DMS 273 treated with DMSO at 0.1 percent for 48 hours (cell line): ENCODE data around the gene FMNL2.
"Not testable (repeated sequence)": the region's sequence is repeated elsewhere in the genome, so short reads cannot be mapped to it uniquely, and the experiment has no call there.

Experiments
- DNase-seq: peaks from one replicate; lab custom pipeline; 2025; lab: John Stamatoyannopoulos, UW

FMNL2 gene

DNA sequence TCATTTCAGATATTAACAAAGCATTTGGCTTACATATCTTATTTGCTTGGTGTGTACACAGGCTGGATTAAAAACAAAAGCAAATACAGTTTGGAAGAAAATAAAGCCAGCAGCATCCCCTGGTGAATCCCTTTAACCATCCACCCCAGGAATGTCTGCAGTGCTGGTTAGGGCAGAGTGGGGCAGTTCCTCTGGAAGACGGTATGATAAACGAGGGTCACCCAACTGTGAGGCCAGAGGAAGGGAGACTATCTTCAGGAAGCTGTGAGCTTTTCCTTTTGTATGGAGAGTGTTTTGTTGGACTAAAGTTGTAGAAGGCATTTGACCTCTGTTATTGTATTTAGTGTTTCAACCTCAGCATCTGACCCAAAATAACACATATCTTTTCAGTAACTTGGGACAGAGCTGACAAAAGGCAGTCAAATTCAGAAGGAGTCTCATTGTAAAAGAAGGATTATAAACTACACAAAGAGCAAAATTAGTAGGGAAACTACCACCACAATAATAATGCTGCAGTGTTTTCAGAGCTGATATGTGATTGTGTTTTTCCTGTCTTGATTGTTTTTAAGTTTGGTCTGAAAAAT lies 159.1 kb downstream of the FMNL2 start:
- DNase-seq, result no peak

DNA sequence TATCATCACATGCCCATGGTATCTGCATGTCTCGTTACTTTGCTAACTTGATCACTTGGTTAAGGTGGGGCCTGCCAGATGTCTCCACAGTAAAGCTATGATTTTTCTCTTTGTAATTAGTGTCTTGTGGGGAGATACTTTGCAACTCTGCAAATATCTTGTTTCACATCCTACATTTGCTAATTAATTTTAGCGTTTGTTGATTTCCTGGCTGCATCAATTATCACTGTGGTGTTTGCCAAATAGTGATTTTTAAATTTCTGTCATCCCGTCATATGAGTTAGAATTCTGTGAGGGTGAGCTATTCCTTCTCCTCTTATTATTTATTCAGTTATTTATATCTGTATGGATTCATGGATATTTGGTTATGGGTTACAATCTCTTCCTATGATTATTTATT lies 161.4 kb downstream of the FMNL2 start:
- DNase-seq, result no peak

DNA sequence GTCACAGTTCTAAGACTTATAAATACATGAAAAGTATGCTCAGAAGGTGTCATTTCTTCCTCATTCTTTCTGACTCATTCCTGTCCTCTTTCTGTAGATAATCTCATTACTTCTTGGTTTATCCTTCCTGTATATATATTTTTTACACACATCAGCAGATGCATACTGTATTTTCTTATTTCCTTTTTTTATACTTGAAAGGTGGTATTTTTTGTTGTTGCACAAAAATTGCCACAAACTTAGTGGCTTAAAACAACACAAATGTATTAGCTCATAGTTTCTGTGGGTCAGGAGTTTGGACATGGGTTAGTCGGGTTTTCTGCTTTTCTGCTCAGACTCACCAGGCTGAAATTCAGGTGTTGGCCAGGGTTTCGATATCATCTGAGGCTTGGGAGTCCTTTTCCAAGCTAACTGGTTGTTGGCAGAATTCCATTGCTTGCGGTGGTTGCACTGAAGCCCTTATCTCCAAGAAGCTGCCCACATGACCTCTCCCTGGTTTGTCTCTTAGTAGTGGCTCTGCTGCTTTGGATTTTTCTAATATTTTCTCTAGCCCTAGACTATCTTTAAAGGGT lies 162.6 kb downstream of the FMNL2 start:
- no peak for DNase-seq

DNA sequence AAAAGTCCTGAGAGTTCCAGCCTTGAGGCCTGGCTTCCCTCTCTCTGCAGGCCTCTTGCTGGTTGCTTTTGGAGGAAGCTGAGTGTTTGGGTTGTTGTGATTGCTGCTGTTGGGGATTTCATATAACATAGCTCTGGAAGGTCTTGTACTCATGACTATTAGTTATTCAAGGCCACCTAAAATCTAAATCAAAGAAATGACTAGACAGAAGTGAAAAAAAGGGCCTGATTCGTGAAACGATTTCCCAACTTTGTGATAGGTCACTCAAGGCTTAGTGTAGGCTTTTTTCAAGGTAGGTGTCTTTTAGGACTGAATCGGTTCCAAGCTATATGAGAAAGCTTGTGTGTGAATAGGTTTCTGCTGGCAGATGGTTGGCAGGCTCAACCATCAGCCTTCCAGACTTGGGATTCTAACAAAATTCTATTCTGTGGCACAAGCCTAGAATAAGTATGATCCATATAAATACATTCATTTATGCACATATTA lies 164.4 kb downstream of the FMNL2 start:
- DNase-seq, result no peak

DNA sequence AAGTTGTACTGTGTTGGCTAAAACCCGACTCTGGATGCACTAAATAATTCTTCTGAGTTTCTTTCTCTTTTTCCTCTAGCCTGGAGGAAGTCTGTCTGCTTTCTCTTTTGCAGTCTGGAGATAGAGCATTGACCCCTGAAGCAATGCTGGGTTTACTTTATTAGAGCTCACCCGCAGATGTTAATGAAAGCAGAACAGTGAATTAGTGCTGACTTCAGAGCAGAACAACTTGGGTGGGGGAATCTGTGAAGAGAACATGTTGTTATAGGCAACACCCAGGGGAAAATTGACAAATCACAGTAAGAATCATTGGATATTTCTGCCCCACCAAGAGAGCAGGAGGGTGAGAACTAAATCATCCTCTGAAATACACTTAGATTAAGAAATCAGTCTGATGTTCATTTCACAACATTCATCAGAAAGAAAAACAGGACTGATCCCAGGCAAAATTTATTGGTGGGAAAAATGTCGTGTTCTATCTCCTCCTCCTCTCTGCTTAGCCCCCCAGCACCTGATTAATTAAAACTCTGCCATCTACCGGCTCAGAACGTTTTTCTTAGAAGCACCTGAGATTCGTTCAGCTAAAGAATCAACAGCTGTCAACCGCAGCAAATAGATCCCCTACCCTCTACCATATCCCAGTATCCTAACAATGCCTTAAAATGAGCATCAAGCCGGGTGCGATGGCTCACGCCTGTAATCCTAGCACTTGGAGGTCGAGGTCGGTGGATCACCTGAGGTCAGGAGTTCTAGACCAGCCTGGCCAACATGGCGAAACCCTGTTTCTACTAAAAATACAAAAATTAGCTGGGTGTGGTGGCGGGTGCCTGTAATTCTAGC lies 165.1 kb downstream of the FMNL2 start:
- DNase-seq, result no peak

DNA sequence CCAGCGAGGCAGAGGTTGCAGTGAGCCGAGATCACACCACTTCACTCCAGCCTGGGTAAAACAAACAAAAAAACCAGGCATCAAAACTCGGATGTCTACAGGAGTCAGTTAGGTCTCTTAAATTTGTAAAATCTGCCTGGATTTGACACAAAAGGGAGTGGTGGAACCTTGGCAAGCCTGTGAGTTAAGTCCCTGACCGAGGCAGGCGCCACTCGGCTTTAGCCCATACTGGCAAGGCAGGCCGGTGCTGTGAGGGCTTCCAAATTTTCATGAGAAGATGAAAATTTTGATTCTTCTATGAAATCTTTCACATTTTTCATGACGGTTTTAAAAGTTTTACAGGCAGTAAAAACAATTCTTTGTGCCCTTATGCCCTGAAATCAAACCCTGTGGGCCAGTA lies 165.8 kb downstream of the FMNL2 start:
- no peak for DNase-seq

DNA sequence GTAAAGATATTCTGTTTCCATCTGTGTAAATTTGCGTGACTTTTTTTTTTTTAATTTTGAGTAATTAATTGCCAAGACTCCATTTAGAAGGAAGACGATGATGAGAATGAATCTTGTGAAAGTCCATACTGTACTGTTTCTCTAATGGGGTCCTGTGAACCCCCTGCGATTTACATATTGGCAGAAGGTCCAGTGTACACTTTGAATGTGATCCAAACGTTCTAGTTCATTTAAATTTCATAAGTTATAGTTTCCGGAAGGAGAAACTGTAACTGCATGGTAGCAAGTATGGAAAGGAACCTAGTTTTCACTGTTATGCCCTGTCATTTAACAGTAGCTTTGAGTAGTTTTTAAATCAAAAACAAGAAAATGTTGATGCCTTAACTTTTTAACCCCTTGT lies 166.7 kb downstream of the FMNL2 start:
- no peak for DNase-seq

DNA sequence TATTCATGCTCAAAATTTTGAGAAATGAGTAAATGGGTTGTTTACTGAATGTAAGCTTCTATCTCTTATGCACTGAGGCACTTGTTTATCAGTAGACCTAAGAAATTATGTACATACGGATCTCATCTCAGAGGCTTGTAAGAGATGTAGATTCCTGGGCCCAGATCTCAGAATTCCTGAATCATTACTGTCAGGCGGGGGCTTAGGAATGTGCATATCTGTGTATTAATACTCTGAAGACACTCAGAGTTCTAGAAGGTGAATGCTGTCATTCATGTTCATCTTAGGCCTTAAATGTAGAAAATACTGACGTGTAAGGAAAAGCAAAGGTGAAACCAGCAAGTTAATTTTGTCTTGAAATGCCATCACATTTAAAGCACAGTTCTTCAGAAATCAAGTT lies 169.6 kb downstream of the FMNL2 start:
- no peak for DNase-seq

DNA sequence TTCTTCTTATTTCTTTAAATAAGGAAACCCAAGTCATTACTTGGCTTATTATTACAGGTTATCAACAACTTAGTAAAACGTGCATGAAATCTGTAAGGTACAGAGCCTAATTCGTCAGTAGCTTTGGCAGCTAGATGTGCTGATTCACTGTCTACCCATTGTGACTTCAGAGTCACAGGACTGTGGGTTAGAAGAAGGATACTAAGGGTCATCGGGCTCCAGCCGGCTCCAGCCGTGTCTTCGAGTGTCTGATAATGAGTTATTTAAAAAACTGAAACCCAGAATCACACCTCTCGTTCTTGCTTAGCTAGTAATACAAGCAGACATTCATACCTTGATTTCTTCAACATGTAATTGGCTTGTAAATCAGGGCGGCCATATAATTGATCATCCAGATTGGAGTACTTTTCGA lies 170.5 kb downstream of the FMNL2 start:
- DNase-seq, result no peak

DNA sequence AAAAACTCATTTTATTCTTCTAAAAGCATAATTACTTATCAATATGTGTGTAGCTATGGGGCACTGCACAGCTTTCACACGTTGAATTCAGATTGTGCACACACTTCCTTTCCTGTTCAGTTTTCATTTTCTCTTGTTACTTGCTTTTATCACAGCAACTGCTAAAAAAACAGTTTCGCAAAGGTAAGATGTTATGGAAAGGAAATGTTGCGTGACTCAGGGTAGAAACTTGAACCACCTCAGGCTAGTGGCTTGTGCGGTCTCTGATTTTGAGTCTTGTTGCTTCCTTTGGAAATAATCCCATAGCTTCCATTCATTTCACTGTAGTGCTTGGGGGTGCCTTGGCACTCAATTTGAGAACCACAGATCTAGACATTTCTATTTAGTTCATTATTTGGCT lies 171.9 kb downstream of the FMNL2 start:
- DNase-seq, result no peak

DNA sequence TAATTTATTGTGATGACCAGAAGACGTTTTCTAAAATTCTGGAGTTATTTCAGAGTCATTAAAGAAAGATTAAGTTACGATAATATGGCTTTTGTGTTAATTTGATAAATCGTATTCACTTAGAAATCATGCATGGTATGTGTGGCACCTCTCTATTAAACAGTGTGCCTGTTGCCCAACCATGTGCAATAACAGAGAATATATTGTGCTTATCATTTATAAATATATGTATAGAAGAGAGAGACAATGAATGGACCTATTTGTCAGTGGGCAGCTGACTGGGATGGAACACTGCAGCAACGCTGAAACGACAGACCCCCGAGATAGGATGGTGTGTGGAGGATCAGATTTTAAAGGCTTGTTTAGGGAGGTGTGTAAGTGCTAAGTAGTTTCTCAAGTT lies 172.9 kb downstream of the FMNL2 start:
- DNase-seq, result no peak

DNA sequence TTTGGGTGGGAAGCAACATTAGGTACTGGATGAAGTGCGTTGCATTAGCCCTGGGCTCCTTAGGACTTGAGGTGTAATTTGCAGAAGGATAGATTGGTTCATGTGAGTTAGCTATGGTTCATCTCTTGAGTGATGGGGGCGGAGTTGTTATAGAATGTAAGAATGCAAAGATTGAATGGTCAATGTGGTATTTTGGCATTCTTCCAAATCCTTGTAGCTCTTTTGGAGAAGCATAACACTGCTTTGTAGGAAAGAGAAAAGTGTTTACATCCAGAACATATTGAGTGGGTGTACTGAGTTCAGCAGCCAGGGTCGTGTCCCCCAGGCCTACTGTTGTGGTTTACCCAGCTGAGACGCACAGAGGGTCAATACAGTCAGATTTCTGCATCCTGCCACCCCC lies 173.5 kb downstream of the FMNL2 start:
- DNase-seq, result no peak

DNA sequence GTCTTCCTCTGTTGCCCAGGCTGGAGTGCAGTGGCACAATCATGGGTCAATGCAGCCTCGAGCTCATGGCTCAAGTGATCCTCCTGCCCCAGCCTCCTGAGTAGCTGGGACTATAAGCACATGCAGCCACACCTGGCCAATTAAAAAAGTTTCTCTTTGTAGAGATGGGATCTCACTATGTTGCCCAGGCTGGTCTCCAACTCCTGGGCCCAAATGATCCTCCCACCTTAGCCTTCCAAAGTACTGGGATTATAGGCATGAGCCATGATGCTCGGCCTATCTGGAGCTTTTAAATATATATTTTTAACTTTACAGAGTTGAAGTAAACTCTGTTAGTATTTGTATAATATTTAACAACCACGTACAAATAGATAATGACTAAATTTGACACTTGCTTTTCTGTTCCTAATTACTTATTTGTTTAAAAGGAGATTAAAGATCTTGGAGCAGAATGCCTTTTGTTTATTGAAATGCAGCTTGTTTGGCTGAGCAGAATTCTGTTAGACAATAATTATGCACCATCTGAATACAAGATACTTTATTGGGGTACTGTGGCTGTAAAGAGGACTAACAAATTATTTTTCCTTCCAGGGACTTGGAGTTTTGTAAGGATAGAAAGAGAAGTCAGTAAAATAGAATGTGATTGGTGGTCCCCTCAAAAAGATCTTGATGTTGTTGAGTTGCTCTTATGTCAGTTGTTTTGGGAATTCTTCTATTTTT lies 175.0 kb downstream of the FMNL2 start:
- no peak for DNase-seq

DNA sequence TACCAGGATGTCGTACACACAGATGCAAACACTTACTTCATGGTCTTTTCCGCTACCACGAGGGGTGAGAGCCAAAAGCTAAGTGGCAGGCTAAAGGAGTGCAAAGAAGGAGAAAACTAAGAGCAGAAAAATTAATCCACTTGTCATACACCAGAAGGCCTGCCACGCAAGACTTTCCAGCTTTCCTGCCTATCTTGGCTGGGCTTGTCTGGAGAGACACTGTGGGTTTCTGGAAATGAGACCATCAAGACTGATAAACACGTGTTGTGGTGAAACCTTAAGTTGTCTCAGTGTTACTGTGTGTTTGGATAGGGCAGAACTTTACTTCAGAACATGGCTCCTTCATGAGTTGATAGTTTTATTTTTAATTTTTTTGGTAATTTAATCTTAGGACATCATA lies 175.6 kb downstream of the FMNL2 start:
- no peak for DNase-seq

DNA sequence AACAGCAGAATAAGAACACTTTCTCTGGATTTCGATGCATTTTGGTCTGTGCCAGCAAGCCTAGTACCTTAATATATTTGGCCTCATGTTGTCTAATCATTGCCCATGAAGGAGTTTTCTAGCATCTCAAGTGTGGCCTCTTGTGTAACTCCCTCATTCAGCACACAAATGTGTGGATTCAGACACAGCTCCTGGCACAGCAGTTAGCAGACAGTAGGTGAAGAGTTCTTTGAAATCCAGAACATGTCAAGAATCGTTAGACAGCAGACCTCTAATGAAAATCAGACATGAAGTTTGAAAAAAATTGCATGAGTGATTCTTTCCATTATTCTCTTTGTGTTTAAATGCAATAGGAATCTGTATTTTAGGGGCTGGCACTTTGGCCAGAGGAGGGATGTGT lies 177.0 kb downstream of the FMNL2 start:
- DNase-seq, result no peak

DNA sequence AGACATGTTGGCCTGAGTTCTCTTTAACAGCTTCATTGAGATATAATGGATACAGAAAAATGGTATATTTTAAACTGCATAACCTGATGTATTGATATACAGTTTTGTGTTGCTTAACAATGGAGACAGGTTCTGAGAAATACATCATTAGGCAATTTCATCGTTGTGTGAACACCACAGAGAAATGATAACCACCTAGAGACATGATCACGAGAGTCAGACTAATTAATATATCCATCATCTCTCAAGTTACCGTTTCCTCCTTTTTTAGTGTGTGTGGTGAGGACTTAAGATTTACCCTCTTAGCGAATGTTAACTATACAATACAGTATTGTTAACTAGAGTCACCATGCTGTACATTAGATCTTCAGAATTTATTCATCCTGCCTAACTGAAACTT lies 178.1 kb downstream of the FMNL2 start:
- no peak for DNase-seq

DNA sequence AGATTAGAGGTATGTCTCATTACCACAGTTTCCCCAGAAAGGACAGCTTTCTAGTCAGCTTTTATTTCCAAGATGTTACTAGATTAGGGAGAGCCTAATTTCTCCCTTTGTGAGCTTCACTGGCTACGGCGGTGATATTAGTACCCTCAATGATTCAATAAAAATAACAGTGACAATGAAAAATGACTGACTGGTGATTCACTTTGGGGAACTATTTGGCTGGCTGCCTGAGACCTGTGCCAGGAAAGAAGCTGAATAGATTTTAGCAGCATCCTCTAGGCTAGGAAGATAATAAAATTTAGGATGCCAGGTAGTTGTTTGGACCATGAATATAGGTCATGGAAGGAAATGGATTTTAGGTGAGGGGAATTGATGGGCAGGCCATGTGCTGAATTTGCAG lies 178.7 kb downstream of the FMNL2 start:
- no peak for DNase-seq

DNA sequence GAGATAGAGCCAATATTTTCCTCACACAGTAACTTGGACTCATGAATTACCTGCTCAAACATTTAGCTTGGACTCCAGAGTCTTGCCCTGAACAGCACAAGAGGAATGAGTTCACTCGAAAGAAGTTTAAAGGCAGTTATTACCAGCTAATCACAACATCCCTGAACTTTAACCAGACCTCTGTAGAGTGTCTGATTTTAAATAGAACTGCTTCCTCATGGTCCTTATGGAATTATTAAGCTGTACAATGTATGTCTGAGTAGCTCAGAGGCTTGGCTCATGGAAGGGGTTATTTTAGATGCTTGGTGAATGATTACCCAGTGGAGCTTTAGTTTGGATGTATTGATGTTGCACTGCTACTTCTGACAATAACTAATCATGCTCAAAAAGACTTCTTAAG lies 183.1 kb downstream of the FMNL2 start:
- no peak for DNase-seq

DNA sequence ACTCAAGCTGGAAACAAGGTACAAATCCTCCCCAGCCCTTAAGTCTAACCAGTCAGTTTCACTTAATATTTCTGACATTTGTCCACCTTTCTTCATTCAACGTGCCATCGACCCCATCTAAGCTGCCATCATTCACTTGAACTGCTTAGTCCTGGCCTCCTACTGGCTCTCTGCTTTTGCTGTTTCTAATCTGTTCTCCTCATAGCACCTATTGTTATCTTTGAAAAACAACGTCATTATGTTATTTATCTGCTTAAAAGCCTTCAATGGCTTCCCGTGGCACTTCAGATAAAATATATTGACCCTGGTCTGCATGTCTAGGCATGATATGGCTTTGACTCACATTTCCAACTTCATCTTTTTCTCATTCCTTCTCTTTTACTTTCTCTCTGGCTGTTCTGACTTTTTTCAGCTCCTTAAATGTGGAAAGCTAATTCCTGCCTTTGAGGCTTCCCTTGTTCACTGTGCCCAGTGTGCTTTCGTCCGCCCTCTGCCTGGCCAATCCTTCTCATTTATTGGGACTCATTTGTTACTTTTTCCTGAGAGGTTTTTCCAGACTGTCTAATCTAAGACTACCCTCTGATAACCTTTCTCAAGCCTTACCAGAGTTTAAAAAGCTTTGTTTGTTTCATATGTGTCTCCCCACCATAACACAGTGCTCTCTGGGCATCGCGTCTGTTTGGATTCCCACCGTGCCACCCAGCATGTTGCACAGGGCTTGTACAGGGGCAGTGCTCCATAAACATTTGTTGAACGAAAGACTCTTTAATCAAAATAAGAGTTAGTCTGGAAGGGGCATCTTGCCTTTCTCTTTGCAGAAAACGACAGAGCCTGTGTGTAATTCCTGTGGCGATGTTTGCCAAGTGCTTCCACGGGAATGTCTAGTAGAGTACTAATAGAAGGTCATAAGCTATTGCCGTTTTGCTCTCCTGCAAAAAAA lies 183.9 kb downstream of the FMNL2 start:
- no peak for DNase-seq

DNA sequence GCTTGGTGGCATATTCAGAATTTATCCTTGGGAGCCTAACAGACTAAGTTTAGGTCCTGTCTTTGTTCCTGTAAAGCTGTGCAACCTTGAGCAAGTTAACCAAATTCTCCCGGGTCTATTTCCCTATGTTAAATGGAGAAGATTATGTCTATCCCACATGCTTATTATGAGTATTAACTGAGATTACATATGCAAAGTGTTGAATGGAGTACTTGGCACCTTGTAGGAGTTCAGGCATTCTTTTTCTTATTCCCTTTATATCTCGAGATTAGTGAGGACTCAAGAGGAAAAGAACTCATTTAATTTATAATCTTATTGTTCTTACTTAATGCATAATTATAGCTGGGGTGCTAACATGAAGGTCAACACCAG lies 184.6 kb downstream of the FMNL2 start:
- no peak for DNase-seq

DNA sequence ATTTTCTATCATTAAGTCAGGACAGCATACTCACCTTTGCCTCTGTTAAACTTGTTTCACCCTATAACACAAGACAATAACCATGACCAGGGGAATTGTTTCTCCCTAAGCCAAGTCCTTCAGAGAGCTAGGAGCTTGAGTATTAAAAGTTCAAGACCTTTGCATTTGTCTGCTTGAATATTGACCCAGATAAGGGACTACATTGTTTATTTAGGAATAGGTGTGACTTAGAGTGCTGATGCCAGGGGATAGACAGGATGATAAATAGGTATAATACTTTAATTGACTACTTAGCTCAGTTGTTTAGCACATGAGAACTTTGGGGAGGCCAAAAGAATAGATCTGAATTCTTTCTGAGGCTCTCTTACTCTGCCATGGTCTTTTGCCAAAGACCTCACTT lies 185.8 kb downstream of the FMNL2 start:
- no peak for DNase-seq

DNA sequence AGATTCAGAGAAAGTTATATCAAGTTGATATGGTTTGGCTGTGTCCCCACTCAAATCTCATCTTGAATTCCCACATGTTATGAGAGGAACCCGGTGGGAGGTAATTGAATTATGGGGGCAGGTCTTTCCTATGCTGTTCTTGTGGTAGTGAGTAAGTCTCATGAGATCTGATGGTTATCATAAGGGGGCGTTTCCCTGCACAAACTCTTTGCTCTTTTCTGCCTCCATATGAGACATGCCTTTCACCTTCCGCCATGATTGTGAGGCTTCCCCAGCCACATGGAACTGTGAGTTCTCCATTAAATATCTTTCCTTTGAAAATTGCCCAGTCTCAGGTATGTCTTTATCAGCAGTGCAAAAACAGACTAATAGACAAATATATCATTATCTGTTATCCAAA lies 187.5 kb downstream of the FMNL2 start:
- not testable (repeated sequence) for DNase-seq
